SH-SY5Y (cell line): ENCODE measurements around the gene SDF2.

ENCODE experiments used
- GATA2 ChIP-seq: IDR thresholded peaks from 2 replicates; pipeline ENCODE4 v1.6.1; 2011; ENCODE audit warnings: mild to moderate bottlenecking, low read depth, low read length
- GATA3 ChIP-seq: IDR thresholded peaks from 2 replicates; pipeline ENCODE4 v1.6.1; 2011; ENCODE audit warnings: low read depth, mild to moderate bottlenecking, low read length, moderate library complexity

DNA sequence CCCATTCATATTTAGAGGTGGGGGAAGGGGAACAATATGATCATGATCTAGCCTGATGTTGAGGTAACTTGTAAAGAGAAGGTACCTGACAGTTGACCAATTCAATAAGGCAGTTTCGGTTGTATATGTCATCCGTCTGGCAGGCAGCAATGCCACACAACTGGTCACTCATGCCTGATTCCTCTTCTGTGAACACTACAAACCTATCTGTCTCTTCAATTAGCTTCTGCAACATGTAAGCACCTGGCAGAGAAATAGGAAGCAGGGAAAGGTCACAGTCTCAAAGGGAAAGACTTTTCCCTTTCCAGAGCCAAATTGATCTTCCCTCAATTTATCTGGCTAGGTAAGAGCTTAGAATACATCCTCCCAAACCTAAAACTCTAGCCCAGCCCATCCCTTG, 37.6 kb downstream of the SDF2 start:
- TF ChIP-seq GATA2 (no peak), GATA3 (no peak)
